ENCODE data around the gene VPS37B. TPM values are rescaled to one million over a fixed set of nuclear protein-coding genes. Genes with fewer than 3 reads are reported as not detected.

VPS37B gene
- polyA plus RNA-seq, 1 experiment, result 18.1 TPM

DNA sequence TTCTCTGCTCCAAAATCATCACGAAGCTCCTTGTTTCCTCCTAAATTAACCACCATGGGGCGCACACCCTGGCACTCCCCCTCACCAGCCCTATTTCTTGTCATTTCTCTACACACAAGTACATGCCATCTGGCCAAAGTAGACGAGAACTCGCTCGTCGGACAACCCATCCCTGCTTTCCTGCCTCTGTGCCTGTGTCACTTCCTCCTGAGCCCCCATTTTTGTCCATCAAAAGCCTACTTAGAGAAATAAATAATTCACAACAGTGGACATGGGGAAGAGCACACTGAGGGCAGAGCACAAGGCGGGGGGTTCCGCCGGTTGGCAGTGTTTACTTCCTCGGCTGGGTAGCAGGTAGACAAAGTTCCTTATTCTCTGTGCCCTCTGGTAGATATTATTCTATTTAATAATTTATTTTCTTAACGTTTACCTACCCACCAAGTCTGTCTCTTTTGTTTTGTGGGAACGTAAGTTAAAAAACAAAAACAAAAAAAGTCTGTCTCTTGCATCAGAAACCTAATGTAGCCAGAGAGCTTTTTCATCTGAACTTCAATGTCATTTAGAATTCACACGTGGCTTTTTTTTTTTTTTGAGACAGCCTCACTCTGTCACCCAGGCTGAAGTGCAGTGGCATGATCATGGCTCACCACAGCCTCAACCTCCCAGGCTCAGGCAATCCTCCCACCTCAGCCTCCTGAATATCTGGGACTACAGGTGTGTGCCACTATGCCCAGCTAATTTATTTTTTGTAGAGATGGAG lies 6.0 kb downstream of the VPS37B start:
- TF ChIP-seq, protein P1, sequence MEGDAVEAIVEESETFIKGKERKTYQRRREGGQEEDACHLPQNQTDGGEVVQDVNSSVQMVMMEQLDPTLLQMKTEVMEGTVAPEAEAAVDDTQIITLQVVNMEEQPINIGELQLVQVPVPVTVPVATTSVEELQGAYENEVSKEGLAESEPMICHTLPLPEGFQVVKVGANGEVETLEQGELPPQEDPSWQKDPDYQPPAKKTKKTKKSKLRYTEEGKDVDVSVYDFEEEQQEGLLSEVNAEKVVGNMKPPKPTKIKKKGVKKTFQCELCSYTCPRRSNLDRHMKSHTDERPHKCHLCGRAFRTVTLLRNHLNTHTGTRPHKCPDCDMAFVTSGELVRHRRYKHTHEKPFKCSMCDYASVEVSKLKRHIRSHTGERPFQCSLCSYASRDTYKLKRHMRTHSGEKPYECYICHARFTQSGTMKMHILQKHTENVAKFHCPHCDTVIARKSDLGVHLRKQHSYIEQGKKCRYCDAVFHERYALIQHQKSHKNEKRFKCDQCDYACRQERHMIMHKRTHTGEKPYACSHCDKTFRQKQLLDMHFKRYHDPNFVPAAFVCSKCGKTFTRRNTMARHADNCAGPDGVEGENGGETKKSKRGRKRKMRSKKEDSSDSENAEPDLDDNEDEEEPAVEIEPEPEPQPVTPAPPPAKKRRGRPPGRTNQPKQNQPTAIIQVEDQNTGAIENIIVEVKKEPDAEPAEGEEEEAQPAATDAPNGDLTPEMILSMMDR (IDR thresholded peaks at IDR 0.05; ENCODE audit: insufficient read depth, low read depth, low read length), result no peak
- Histone ChIP-seq H3K36me3 (ENCODE audit: control insufficient read depth, insufficient read depth, low read length) (no peaks in the 10 kb centered on the region), H3K27me3 (ENCODE audit: control insufficient read depth, insufficient read depth, low read length) (no peaks in the 10 kb centered on the region), H3K4me3 (ENCODE audit: low read depth, low read length) (no peak overlapping the region)
- POLR2A ChIA-PET, result no interaction called here
- DNase-seq (ENCODE audit: low read depth), result no peak
- CTCF ChIA-PET, result interaction anchor here (0.6 kb wide), 1 partner anchor 783 kb away, joined by 3 read pairs; no protein-coding TSS in a partner anchor

DNA sequence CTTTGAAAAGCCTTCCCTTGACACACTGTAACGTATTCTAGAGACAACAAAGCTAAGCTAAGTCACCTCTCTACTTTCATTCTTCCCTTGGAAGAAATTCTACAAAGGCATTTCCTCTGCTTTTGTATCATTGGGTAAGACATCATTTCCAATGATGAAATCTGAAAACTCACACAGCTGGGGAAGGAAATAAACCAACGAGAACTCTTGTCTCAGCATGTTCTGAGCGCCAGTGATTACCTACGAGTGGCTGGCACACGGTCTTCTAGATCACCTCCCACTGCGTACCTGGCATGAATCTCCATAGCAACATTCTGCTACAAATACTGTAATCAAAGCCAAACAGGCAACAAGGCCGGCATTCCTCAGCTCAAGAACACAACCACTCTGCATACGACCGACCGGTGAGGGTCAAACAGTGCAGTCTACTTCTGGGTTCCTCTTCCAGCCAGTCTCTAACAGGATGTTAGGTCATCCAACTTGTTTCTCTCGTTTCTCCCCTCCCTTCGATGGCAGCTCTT lies 7.6 kb downstream of the VPS37B start:
- Histone ChIP-seq H3K27me3 (ENCODE audit: control insufficient read depth, insufficient read depth, low read length) (no peaks in the 10 kb centered on the region), H3K36me3 (ENCODE audit: control insufficient read depth, insufficient read depth, low read length) (no peaks in the 10 kb centered on the region), H3K4me3 (ENCODE audit: low read depth, low read length) (no peak overlapping the region)
- DNase-seq (ENCODE audit: low read depth), result no peak
- ChIA-PET CTCF (interaction anchor here (1.3 to 1.4 kb wide), 2 partner anchors 28 to 59 kb away, joined by 4 read pairs; no protein-coding TSS in a partner anchor), POLR2A (no interaction called here)
- TF ChIP-seq, protein P1 (IDR thresholded peaks at IDR 0.05; ENCODE audit: insufficient read depth, low read depth, low read length), result no peak

DNA sequence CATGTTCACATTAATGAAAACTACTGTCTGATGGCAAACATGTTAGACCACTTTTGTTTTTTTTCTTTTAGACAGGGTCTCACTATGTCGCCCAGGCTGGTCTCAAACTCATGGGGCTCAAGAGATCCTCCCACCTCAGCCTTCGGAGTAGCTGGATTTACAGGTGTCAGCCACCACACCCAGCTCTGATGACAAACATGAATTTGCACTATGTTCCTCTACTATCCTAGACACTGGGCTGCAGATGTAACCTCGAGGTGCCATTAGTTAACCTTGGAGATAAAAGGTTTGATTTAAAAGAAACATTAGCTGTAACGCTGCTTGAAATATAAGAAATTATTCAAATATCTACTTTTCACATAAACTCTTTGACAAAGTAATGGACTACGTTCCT lies 8.1 kb downstream of the VPS37B start:
- H3K27me3 ChIP-seq (ENCODE audit: control insufficient read depth, insufficient read depth, low read length), result no peaks in the 10 kb centered on the region
- ChIA-PET POLR2A (no interaction called here), CTCF (interaction anchor here (1.3 to 1.4 kb wide), 2 partner anchors 27 to 59 kb away, joined by 4 read pairs; no protein-coding TSS in a partner anchor)
- TF ChIP-seq, protein P1 (IDR thresholded peaks at IDR 0.05; ENCODE audit: insufficient read depth, low read depth, low read length), result no peak
- no peak for DNase-seq (ENCODE audit: low read depth)
- H3K36me3 ChIP-seq (ENCODE audit: control insufficient read depth, insufficient read depth, low read length), result no peaks in the 10 kb centered on the region
- H3K4me3 ChIP-seq (ENCODE audit: low read depth, low read length), result no peak overlapping the region

DNA sequence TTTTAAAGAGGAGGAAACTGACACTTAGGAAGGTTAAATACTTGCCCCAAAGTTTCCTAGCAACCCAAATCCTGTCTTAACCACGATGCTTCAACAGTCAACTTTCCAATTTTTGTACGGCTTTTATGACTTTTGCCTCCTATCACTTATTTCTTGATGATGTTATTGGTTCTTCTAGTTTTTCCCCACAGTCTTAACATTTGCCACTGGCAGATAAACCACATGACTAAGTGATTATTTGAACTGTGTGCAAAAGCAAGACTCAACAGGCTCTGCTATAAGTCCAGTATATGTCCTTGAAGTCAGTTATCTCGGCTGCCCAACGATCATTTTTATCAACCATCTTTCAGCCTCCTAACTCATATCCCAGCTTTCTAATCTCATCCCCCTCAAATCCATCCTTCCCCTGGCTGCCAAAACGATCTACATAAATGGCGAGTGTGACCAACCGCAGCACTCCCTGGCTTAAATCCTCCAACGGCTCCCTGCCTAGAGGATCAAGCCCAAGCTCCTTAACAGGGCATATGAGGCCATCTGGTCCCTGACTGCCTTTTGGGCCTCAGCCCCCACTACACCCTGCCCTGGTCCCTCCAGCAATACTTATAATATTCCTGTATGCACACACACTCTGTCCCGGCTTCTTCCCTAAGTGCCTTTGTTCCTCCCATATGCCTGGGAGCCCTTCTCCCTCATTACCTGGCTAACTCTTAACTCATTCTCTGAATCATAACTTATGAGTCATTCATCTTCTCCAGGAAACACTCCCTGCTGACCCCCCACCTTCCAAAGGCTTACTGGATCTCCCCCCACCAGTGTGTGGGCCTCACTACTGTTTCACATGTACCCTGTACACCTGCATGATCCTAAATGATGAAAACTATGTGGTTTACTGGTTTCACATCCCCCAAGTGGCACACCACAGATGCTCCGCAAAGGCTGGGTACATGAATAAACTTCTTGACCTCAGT lies 8.8 kb downstream of the VPS37B start:
- Histone ChIP-seq H3K27me3 (ENCODE audit: control insufficient read depth, insufficient read depth, low read length) (no peaks in the 10 kb centered on the region), H3K36me3 (ENCODE audit: control insufficient read depth, insufficient read depth, low read length) (no peaks in the 10 kb centered on the region), H3K4me3 (ENCODE audit: low read depth, low read length) (no peak overlapping the region)
- ChIA-PET CTCF (interaction anchor here (1.3 to 1.4 kb wide), 4 partner anchors 15 to 351 kb away, joined by 4 read pairs; no protein-coding TSS in a partner anchor), POLR2A (no interaction called here)
- TF ChIP-seq, protein P1 (IDR thresholded peaks at IDR 0.05; ENCODE audit: insufficient read depth, low read depth, low read length), result no peak
- no peak for DNase-seq (ENCODE audit: low read depth)
